SK-N-SH treated with all-trans-retinoic acid at 6 μM for 48 hours (cell line): ENCODE data around the gene FRMD4A.

Experiments used
- ATAC-seq: fragments of 200-7000 bp; cut with Tn5 transposase; 3 replicates; pipeline ENCODE4 v1.9.1; 2020; ENCODE audit warnings: mild to moderate bottlenecking, moderate library complexity
- BACH2 ChIP-seq: fragments of 250-450 bp; sonication (Bioruptor Pico); IDR thresholded peaks from 2 replicates; pipeline ENCODE4 v1.9.0; 2021; ENCODE audit warnings: mild to moderate bottlenecking, borderline replicate concordance
- CREB5 ChIP-seq: fragments of 250-450 bp; sonication (Bioruptor Pico); IDR thresholded peaks from 2 replicates; pipeline ENCODE4 v1.5.1; 2020; ENCODE audit warnings: low read depth, mild to moderate bottlenecking, moderate library complexity
- CSDC2 ChIP-seq: fragments of 250-450 bp; sonication (Bioruptor Pico); IDR thresholded peaks from 2 replicates; pipeline ENCODE4 v1.5.0; 2020; ENCODE audit warnings: mild to moderate bottlenecking, moderate library complexity
- ESRRG ChIP-seq: fragments of 250-450 bp; sonication (Bioruptor Pico); IDR thresholded peaks from 2 replicates; pipeline ENCODE4 v1.6.1; 2021; ENCODE audit warnings: mild to moderate bottlenecking
- GLIS3 ChIP-seq: fragments of 250-450 bp; sonication (Bioruptor Pico); IDR thresholded peaks from 2 replicates; pipeline ENCODE4 v1.5.0; 2020; ENCODE audit warnings: mild to moderate bottlenecking, moderate library complexity
- ISL1 ChIP-seq: fragments of 250-450 bp; sonication (Bioruptor Pico); IDR thresholded peaks from 2 replicates; pipeline ENCODE4 v2.1.2; 2022; ENCODE audit warnings: mild to moderate bottlenecking, moderate library complexity
- OSR1 ChIP-seq: fragments of 250-450 bp; sonication (Bioruptor Pico); IDR thresholded peaks from 2 replicates; pipeline ENCODE4 v1.8.0; 2022; ENCODE audit warnings: moderate library complexity, mild to moderate bottlenecking, inconsistent platforms
- PPARA ChIP-seq: fragments of 250-450 bp; sonication (Bioruptor Pico); IDR thresholded peaks from 2 replicates; pipeline ENCODE4 v1.5.0; 2020; ENCODE audit warnings: mild to moderate bottlenecking, borderline replicate concordance
- RARB ChIP-seq: fragments of 250-450 bp; sonication (Bioruptor Pico); IDR thresholded peaks from 2 replicates; pipeline ENCODE4 v1.8.0; 2021; ENCODE audit warnings: mild to moderate bottlenecking, moderate library complexity
- SNAI2 ChIP-seq: fragments of 250-450 bp; sonication (Bioruptor Pico); IDR thresholded peaks from 2 replicates; pipeline ENCODE4 v1.5.0; 2020; ENCODE audit warnings: mild to moderate bottlenecking, moderate library complexity
- TCF4 ChIP-seq: fragments of 250-450 bp; sonication (Bioruptor Pico); IDR thresholded peaks from 2 replicates; pipeline ENCODE4 v1.8.0; 2021; ENCODE audit warnings: mild to moderate bottlenecking, moderate library complexity, borderline replicate concordance
- TOX ChIP-seq: fragments of 250-450 bp; sonication (Bioruptor Pico); IDR thresholded peaks from 2 replicates; pipeline ENCODE4 v1.8.0; 2021; ENCODE audit warnings: mild to moderate bottlenecking, moderate library complexity, borderline replicate concordance
- TSHZ2 ChIP-seq: fragments of 250-450 bp; sonication (Bioruptor Pico); IDR thresholded peaks from 2 replicates; pipeline ENCODE4 v1.5.0; 2020; ENCODE audit warnings: mild to moderate bottlenecking, moderate library complexity
- ZC3H10 ChIP-seq: fragments of 250-450 bp; sonication (Bioruptor Pico); IDR thresholded peaks from 2 replicates; pipeline ENCODE4 v1.5.1; 2021; ENCODE audit warnings: mild to moderate bottlenecking, moderate library complexity
- ZFP30 ChIP-seq: fragments of 450-650 bp; formaldehyde crosslinking; IDR thresholded peaks from 2 replicates; pipeline ENCODE4 v1.5.0; 2022; ENCODE audit warnings: mild to moderate bottlenecking, moderate library complexity
- ZNF565 ChIP-seq: fragments of 450-650 bp; formaldehyde crosslinking; conservative IDR thresholded peaks from 2 replicates; pipeline ENCODE4 v1.5.0; 2020; ENCODE audit warnings: low read depth, mild to moderate bottlenecking, moderate library complexity
- ZNF70 ChIP-seq: fragments of 450-650 bp; formaldehyde crosslinking; IDR thresholded peaks from 2 replicates; pipeline ENCODE4 v1.5.0; 2020; ENCODE audit warnings: mild to moderate bottlenecking, moderate library complexity
- ZNF8 ChIP-seq: fragments of 450-650 bp; formaldehyde crosslinking; IDR thresholded peaks from 2 replicates; pipeline ENCODE4 v1.5.0; 2020; ENCODE audit warnings: mild to moderate bottlenecking, moderate library complexity
- TF ChIP-seq, protein P1 (sequence below): fragments of 250-450 bp; sonication (Bioruptor Pico); IDR thresholded peaks from 2 replicates; pipeline ENCODE4 v1.8.0; 2021; ENCODE audit warnings: low read depth, mild to moderate bottlenecking, moderate library complexity, borderline replicate concordance
- TF ChIP-seq, protein P2 (sequence below): fragments of 250-450 bp; sonication (Bioruptor Pico); IDR thresholded peaks from 2 replicates; pipeline ENCODE4 v1.5.1; 2021; ENCODE audit warnings: mild to moderate bottlenecking, moderate library complexity
- TF ChIP-seq, protein P3 (sequence below): fragments of 250-450 bp; sonication (Bioruptor Pico); IDR thresholded peaks from 2 replicates; pipeline ENCODE4 v1.8.0; 2020; ENCODE audit warnings: mild to moderate bottlenecking, moderate library complexity, borderline replicate concordance

Gene FRMD4A

GRCh38 chr10:13751191-13751764 is 579.4 kb downstream of the FRMD4A start (continued):
- TF ChIP-seq TOX (no peak), ZC3H10 (CRISPR knock-in tag) (no peak), ZNF8 (no peak), SNAI2 (no peak), TCF4 (no peak), ZFP30 (CRISPR knock-in tag) (no peak), ZNF70 (no peak)

- no peak for TF ChIP-seq SNAI2
- no peak for ATAC-seq
These were observed 580.2 kb downstream of the FRMD4A start for GRCh38 chr10:13750299-13751190.

DNA sequence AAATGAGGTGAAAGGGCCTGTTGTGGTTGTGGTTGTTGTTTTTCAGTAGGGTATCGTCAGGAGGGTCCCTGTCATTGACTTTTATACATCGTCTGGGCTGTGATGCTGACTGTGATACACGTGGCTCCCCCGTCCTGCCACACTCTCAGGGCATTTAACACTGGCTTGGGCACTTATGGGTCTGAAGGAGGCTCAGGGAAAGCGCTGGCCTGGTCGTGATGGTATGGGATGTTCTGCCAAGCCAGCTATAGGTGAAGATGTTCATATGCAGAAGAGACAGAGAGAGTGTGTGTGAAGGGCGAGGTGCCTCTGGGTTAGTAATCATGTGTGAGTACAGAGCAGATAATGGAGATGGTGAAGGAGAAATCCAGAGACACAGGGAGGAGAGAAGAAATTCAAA is 585.5 kb downstream of the FRMD4A start:
- ATAC-seq: no peak
- TF ChIP-seq CSDC2 (CRISPR knock-in tag): no peak
- TF ChIP-seq ZNF565: no peak
- no peak for TF ChIP-seq BACH2 (CRISPR knock-in tag)
- no peak for TF ChIP-seq TSHZ2
- no peak for TF ChIP-seq RARB
- TF ChIP-seq, protein P1, sequence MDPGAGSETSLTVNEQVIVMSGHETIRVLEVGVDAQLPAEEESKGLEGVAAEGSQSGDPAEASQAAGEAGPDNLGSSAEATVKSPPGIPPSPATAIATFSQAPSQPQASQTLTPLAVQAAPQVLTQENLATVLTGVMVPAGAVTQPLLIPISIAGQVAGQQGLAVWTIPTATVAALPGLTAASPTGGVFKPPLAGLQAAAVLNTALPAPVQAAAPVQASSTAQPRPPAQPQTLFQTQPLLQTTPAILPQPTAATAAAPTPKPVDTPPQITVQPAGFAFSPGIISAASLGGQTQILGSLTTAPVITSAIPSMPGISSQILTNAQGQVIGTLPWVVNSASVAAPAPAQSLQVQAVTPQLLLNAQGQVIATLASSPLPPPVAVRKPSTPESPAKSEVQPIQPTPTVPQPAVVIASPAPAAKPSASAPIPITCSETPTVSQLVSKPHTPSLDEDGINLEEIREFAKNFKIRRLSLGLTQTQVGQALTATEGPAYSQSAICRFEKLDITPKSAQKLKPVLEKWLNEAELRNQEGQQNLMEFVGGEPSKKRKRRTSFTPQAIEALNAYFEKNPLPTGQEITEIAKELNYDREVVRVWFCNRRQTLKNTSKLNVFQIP (CRISPR knock-in tag): no peak
- TF ChIP-seq, protein P2, sequence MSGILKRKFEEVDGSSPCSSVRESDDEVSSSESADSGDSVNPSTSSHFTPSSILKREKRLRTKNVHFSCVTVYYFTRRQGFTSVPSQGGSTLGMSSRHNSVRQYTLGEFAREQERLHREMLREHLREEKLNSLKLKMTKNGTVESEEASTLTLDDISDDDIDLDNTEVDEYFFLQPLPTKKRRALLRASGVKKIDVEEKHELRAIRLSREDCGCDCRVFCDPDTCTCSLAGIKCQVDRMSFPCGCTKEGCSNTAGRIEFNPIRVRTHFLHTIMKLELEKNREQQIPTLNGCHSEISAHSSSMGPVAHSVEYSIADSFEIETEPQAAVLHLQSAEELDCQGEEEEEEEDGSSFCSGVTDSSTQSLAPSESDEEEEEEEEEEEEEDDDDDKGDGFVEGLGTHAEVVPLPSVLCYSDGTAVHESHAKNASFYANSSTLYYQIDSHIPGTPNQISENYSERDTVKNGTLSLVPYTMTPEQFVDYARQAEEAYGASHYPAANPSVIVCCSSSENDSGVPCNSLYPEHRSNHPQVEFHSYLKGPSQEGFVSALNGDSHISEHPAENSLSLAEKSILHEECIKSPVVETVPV: no peak
- no peak for TF ChIP-seq GLIS3
- TF ChIP-seq OSR1 (CRISPR knock-in tag): no peak
- no peak for TF ChIP-seq ZNF70
- TF ChIP-seq CREB5 (CRISPR knock-in tag): no peak

DNA sequence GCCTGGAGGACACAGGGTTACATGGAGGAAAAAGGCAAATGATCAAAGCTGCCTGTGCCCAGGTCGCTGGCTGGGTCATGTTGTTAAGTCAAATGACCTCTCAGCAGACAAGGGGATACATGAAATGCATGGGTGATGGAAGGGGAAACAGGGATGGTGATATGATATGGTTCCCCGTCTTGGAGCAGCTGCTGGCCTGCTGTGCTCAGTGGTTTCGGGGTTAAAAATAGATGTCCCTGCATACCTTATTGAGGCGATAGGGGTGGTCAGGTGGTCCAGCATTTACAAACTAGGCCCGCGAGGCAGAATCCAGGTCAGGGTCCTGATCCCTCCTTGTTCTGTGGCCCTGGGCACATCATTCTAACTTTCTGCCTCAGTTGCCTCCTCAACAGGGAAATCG is 586.8 kb downstream of the FRMD4A start:
- no peak for ATAC-seq
- TF ChIP-seq ZNF8 (no peak), GLIS3 (no peak), OSR1 (CRISPR knock-in tag) (no peak), TSHZ2 (no peak), ISL1 (CRISPR knock-in tag) (no peak), RARB (no peak), ESRRG (CRISPR knock-in tag) (no peak), ZNF70 (no peak), ZC3H10 (CRISPR knock-in tag) (no peak), CSDC2 (CRISPR knock-in tag) (no peak), PPARA (CRISPR knock-in tag) (no peak), ZFP30 (CRISPR knock-in tag) (no peak), ZNF565 (no peak)
- TF ChIP-seq, protein P3, sequence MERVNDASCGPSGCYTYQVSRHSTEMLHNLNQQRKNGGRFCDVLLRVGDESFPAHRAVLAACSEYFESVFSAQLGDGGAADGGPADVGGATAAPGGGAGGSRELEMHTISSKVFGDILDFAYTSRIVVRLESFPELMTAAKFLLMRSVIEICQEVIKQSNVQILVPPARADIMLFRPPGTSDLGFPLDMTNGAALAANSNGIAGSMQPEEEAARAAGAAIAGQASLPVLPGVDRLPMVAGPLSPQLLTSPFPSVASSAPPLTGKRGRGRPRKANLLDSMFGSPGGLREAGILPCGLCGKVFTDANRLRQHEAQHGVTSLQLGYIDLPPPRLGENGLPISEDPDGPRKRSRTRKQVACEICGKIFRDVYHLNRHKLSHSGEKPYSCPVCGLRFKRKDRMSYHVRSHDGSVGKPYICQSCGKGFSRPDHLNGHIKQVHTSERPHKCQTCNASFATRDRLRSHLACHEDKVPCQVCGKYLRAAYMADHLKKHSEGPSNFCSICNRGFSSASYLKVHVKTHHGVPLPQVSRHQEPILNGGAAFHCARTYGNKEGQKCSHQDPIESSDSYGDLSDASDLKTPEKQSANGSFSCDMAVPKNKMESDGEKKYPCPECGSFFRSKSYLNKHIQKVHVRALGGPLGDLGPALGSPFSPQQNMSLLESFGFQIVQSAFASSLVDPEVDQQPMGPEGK: no peak
- TF ChIP-seq, protein P2: no peak
